Pulmonary artery endothelial cell (primary cell): ENCODE measurements around the gene ZFP92. TPM values are rescaled to one million over a fixed set of nuclear protein-coding genes. Genes with fewer than 3 reads are reported as not detected.
A peak's percentile ranks its signal among the peaks of the same experiment; 100 is the strongest.

Source experiments
- DNase-seq: peaks from one replicate; pipeline ENCODE4 v3.0.0-alpha.2; 2011; ENCODE audit warnings: low read depth, low spot score
- total RNA-seq: library from RNA; depleted of rRNA; stranded (reverse); fragments of >200 nt; gene quantifications from 2 replicates; pipeline ENCODE4 v1.2.3, GENCODE V29; 2014

Gene ZFP92
- total RNA-seq, 1 donor from 2014 or later, result 1.6 TPM

DNA sequence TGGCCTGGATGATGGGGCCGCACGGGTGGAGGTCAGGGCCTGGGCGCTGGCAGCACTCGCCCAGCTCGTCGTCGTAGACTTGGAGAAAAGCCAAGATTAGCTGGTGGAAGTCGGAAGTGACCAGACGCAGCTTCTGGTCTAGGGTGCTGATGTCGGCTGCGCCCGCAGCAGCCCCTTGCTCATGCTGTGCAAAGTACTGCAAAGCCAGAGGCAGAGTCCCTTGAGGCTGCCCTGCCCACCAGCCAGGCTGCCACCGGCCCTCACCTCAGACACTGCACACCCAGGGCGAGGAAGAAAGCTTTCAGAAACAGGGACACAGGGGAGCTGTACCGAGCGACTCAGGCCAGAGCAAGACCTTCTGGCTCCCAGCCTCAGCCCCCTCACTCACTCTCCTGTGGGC is 44.3 kb downstream of the ZFP92 start:
- no peak for DNase-seq

DNA sequence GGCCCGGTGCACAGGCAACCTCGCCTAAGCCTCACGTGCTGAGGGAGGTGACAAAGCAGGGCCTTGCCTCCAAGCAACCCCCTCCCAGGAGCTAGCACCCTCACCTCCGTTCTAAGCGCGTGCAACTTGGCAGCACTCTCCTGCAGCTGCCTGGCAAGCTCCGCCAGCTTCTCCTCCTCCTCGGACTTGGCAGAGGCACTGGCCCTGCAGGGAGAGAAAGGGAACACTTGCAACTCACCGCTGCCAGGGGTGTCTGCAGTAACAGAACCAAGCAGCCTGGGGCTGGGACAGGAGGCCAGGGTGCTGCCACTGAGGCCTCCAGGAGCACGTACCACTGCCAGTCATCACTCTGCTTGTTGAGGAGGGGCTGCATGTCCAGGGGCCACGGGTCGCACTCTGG is 44.9 kb downstream of the ZFP92 start:
- DNase-seq, result no peak

DNA sequence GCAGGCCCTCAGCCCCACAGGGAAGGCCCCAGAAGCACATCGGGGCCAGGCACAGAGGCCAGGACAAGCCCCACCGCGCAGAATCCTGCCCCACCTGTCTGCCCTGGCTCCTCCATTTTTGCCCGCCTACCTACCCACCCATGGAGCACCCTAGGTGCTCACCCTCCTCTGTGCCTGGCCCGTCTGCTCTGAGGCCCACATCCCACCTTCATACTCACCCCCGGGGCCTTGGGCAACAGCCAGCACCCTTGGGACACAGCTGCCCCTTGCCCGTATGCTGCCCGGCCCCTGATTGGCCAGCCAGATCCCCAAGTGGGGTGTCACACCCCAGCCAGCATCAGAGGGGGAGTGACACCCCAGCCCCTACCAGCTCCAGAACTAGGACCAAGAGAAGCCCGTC is 45.4 kb downstream of the ZFP92 start:
- no peak for DNase-seq

DNA sequence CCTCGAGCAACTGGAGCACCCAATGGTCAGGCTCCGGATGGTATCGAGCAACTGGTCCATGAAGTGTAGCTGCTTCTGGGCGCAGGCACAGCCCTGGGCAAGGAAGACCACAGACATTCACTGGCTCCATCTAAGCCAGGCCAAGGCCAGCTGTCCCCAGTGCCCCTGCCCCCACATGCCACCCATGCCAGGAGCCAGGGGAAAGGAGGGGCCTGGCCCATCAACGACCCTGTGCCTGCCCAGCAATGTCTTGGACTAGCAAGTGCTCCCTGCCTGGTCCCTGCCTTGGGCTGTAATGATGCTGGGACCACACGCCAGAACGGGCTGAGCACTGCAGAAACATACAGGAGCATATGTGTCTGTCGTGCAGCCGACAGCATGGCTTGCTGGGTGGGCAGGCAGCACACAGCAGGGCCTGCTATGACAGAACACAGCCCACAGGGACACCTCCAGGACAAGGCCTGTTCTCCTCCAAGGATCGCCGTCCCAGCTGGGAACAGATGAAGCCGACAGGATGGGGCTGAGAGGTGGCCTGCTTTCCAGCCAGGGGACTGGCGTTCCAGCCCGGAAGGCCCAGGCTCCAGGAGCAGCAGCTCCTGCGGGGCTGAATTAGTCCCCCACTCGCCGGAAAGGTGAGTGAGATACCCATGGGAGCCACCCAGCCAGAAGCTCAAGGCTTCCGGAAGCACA is 46.0 kb downstream of the ZFP92 start:
- no peak for DNase-seq

DNA sequence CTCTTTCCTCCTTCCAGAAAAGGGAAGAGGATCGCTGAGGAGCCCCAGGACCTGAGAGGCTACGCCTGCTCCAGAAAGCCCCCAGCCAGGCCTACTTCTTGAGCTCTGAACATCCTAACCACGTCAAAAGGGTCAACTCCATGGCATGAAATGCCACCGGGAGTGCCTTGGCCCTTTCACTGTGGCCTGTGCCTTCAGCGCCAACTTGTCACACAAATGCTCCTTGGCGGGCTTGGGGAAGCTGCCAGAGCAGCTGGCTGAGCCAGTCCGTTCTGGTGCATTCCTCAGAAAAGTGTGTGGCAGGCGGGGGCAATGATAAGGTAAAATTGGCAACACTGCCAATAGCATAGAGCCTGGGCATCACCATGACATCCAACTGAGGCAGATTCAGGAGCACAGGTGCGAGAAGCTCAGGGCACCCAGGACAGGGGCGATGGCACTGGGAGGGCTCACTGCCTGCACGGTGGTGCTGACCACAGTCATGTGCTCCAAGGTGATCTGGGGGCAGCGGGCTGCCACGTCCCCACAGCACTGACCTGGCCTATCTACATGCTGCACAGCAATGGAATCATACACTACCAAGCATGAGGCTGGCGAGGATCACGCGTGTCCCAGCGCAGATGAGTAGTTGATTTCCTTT is 46.7 kb downstream of the ZFP92 start:
- DNase-seq, result no peak

DNA sequence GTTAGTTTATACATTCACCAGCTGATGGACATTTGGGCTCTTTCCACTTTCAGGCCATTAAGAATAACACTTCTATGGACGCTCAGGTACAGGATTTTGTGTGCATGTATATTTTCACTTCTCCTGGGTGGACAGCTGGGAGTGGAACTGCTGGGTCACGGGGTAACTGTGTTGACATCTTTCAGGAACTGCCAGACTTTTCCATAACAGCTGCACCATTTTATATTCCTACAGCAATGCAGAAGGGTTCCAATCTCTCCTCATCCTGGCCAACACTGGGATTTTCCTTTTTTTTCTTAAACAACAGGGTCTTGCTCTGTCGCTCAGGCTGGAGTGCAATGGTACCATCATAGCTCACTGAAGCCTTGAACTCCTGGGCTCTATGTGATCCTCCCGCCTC is 47.2 kb downstream of the ZFP92 start:
- no peak for DNase-seq

DNA sequence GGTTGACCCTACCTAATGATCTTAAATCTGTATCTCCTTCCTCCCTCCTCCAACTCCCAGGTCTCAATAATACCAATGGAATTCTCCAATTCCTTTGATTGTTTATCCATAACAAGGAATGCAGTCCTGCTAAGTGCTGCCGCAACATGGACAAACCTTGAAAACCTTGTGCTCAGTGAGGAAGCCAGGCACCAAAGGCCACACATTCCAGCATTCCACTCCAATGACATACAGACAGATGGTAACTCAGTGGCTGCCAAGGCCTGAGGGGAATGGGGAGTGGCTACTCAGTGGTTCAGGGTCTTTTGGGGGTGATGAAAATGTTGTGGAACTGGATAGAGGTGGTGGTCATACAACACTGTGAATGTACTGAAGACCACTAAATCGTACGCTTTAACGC is 48.7 kb downstream of the ZFP92 start:
- DNase-seq, result peak; percentile 37

DNA sequence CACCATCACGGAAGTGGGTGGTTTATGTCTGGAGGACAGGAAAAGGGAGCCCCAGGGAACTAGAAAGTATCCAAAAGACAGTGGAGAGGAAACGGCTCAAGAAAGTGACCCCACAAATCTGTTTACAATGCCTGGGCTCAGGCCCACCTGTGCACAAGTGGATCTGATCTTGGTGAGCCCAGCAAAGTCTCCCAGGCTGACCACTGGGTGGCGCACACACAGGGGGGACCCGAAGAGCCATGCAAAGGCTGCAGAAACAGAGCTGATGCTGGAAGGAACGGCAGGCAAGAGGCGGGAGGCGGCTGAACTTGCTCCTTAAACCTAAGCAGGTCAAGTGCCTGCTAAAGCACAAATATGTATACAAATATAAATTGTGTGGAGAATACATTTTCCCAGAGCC is 49.6 kb downstream of the ZFP92 start:
- DNase-seq, result peak; percentile 13

Other genes with a start within 250 kb of the ZFP92 start
- gene MAGEA1, start 232.2 kb upstream of the ZFP92 start, total RNA-seq, result 0.07 TPM in 1 of 2 replicates, not detected in the other
- not detected in 2 replicates for gene PNMA6F, start 89.7 kb upstream of the ZFP92 start, total RNA-seq
- 5.1 and 5.9 TPM in 2 replicates for gene ZNF275, start 77.3 kb upstream of the ZFP92 start, total RNA-seq
- not detected in 2 replicates for gene PNMA6E, start 10.1 kb upstream of the ZFP92 start, total RNA-seq
- 0.73 and 1.0 TPM in 2 replicates for gene TREX2, start 34.6 kb downstream of the ZFP92 start, total RNA-seq
- 25.3 and 32.1 TPM in 2 replicates for gene HAUS7, start 59.1 kb downstream of the ZFP92 start, total RNA-seq
- gene BGN, start 83.5 kb downstream of the ZFP92 start, total RNA-seq, result 22.9 and 35.6 TPM in 2 replicates
- gene ATP2B3, start 106.2 kb downstream of the ZFP92 start, total RNA-seq, result 0.11 TPM in 1 of 2 replicates, not detected in the other
- 40.4 and 49.2 TPM in 2 replicates for gene CCNQ, start 187.7 kb downstream of the ZFP92 start, total RNA-seq
- gene DUSP9, start 235.7 kb downstream of the ZFP92 start, total RNA-seq, result 0.04 and 0.26 TPM in 2 replicates